ENCODE measurements around the gene RADIL. TPM values are rescaled to one million over a fixed set of nuclear protein-coding genes. Genes with fewer than 3 reads are reported as not detected.

The RADIL gene
- total RNA-seq, 2 donors from 2014 or later: 2.1 to 29.0 TPM

- H3K27ac ChIP-seq: no peak overlapping the region
- intact Hi-C loops (cut with DNase I): no loop called here
- no peak for DNase-seq
Observed at GRCh38 chr7:4772306-4772705, 111.2 kb downstream of the RADIL start.

GRCh38 chr7:4771737-4772136 is 111.8 kb downstream of the RADIL start:
- ATAC-seq (no peak), DNase-seq (no peak)
- intact Hi-C loops (cut with DNase I): no loop called here
- 77% methylated on average over 8 of the region's 9 CpGs; no CpG with 5 or more reads in 1 of the 2 donors for WGBS, 2 donors
- Histone ChIP-seq H3K27me3 (no peaks in the 10 kb centered on the region), H3K4me3 (no peak overlapping the region), H3K4me1 (peaks cover 16% of the 10 kb centered on the region), H3K9me3 (no peaks in the 10 kb centered on the region), H3K36me3 (replicated peaks in 1 of 2; ENCODE audit: insufficient read depth in 1 of 2, low read depth in 2 of 2) (no peaks in the 10 kb centered on the region), H3K27ac (no peak overlapping the region)
- TF ChIP-seq POLR2A (IDR thresholded peaks at IDR 0.05) (no peak), CTCF (IDR thresholded peaks at IDR 0.05) (no peak)

More at GRCh38 chr7:4772306-4772705, 111.2 kb downstream of the RADIL start:
- peaks cover 20% of the 10 kb centered on the region for H3K4me1 ChIP-seq
- WGBS, 2 donors: 60 to 89% methylated on average over 1 to 6 of the region's 6 CpGs
- H3K4me3 ChIP-seq: no peak overlapping the region
- ATAC-seq: no peak
- H3K36me3 ChIP-seq (replicated peaks in 1 of 2; ENCODE audit: insufficient read depth in 1 of 2, low read depth in 2 of 2): no peaks in the 10 kb centered on the region
- H3K9me3 ChIP-seq: no peaks in the 10 kb centered on the region
- no peak for TF ChIP-seq CTCF (IDR thresholded peaks at IDR 0.05)
- TF ChIP-seq POLR2A (IDR thresholded peaks at IDR 0.05): no peak
- no peaks in the 10 kb centered on the region for H3K27me3 ChIP-seq

- no peaks in the 10 kb centered on the region for H3K36me3 ChIP-seq (replicated peaks in 1 of 2; ENCODE audit: insufficient read depth in 1 of 2, low read depth in 2 of 2)
- WGBS, 2 donors: 76 to 90% methylated on average over 9 of the region's 9 CpGs
- DNase-seq (no peak), ATAC-seq (no peak)
- H3K4me3 ChIP-seq: no peak overlapping the region
- H3K9me3 ChIP-seq: no peaks in the 10 kb centered on the region
- peaks cover 9% of the 10 kb centered on the region for H3K4me1 ChIP-seq
- intact Hi-C loops (cut with DNase I): no loop called here
- H3K27me3 ChIP-seq: no peaks in the 10 kb centered on the region
- TF ChIP-seq CTCF (IDR thresholded peaks at IDR 0.05) (no peak), POLR2A (IDR thresholded peaks at IDR 0.05) (no peak)
- H3K27ac ChIP-seq: no peak overlapping the region
Observed at GRCh38 chr7:4770886-4771285, 112.6 kb downstream of the RADIL start.

- DNase-seq (no peak), ATAC-seq (no peak)
- Histone ChIP-seq H3K36me3 (replicated peaks in 1 of 2; ENCODE audit: insufficient read depth in 1 of 2, low read depth in 2 of 2) (no peaks in the 10 kb centered on the region), H3K27me3 (no peaks in the 10 kb centered on the region), H3K27ac (no peak overlapping the region), H3K4me1 (peaks cover 9% of the 10 kb centered on the region), H3K9me3 (no peaks in the 10 kb centered on the region), H3K4me3 (no peak overlapping the region)
- 34 to 39% methylated on average over 7 of the region's 7 CpGs for WGBS, 2 donors
- intact Hi-C loops (cut with DNase I): no loop called here
- no peak for TF ChIP-seq CTCF (IDR thresholded peaks at IDR 0.05)
- TF ChIP-seq POLR2A (IDR thresholded peaks at IDR 0.05): no peak
Observed at GRCh38 chr7:4769761-4770160, 113.8 kb downstream of the RADIL start.

All from body of pancreas (tissue), 4 donors.